DOHH2 (cell line): ENCODE results near the gene COPS4.

Source experiments
- H3F3A ChIP-seq: fragments of 200-600 bp; sonication (generic), shearing (Covaris generic); 2 replicates; pipeline ENCODE4 v1.6.0; 2016; ENCODE audit warnings: antibody characterized with exemption, mild to moderate bottlenecking; ENCODE audit not compliant: control insufficient read depth, insufficient read depth
- H3K27ac ChIP-seq: fragments of 200-600 bp; sonication (generic); 2 replicates; pipeline ENCODE4 v1.5.1; 2014; ENCODE audit warnings: low read depth, mild to moderate bottlenecking, low read length, moderate library complexity
- H3K27me3 ChIP-seq: fragments of 200-600 bp; sonication (generic); 2 replicates; pipeline ENCODE4 v1.6.1; 2014; ENCODE audit warnings: mild to moderate bottlenecking, low read length, mixed read lengths; ENCODE audit not compliant: control insufficient read depth
- H3K36me3 ChIP-seq: fragments of 200-600 bp; sonication (generic); 2 replicates; pipeline ENCODE4 v1.6.1; 2014; ENCODE audit warnings: mild to moderate bottlenecking, low read length, moderate library complexity, mixed read lengths; ENCODE audit not compliant: control insufficient read depth
- H3K4me1 ChIP-seq: fragments of 200-600 bp; sonication (generic); 2 replicates; pipeline ENCODE4 v1.6.1; 2014; ENCODE audit warnings: mild to moderate bottlenecking, low read length, mixed read lengths; ENCODE audit not compliant: control insufficient read depth
- H3K4me2 ChIP-seq: fragments of 200-600 bp; sonication (generic); 2 replicates; pipeline ENCODE4 v1.6.0; 2014; ENCODE audit warnings: mild to moderate bottlenecking, low read length, moderate library complexity
- H3K4me3 ChIP-seq: fragments of 200-600 bp; sonication (generic); 2 replicates; pipeline ENCODE4 v1.5.1; 2014; ENCODE audit warnings: mild to moderate bottlenecking, low read length, mixed read lengths
- H3K79me2 ChIP-seq: fragments of 200-600 bp; sonication (generic); 2 replicates; pipeline ENCODE4 v1.6.1; 2014; ENCODE audit warnings: mild to moderate bottlenecking, low read length, mixed read lengths; ENCODE audit not compliant: control insufficient read depth
- H3K9me2 ChIP-seq: fragments of 200-600 bp; sonication (generic); replicated peaks from 2 replicates; pipeline ENCODE4 v1.6.1; 2014; ENCODE audit warnings: mild to moderate bottlenecking, low read length, mixed read lengths; ENCODE audit not compliant: control insufficient read depth
- H3K9me3 ChIP-seq: fragments of 200-600 bp; sonication (generic); 2 replicates; pipeline ENCODE4 v1.6.1; 2014; ENCODE audit warnings: antibody characterized with exemption, low read length, mixed read lengths; ENCODE audit not compliant: control insufficient read depth, insufficient read depth
- H4K20me1 ChIP-seq: fragments of 200-600 bp; sonication (generic); 2 replicates; pipeline ENCODE4 v1.6.0; 2014; ENCODE audit warnings: low read depth, mild to moderate bottlenecking, antibody characterized with exemption, low read length, moderate library complexity; ENCODE audit not compliant: control insufficient read depth, insufficient read depth
- EZH2phosphoT487 ChIP-seq: fragments of 200-600 bp; sonication (generic); IDR thresholded peaks from 2 replicates; pipeline ENCODE4 v1.6.1; 2017; ENCODE audit warnings: borderline replicate concordance, mild to moderate bottlenecking, antibody characterized with exemption, low read length, moderate library complexity, mixed read lengths
- TF ChIP-seq, protein P1 (sequence below): fragments of 200-600 bp; sonication (generic); IDR thresholded peaks from one replicate; pipeline ENCODE4 v1.5.1; 2014; ENCODE audit warnings: antibody characterized with exemption, mild to moderate bottlenecking, low read depth, low read length; ENCODE audit not compliant: poor library complexity, severe bottlenecking

COPS4 gene

DNA sequence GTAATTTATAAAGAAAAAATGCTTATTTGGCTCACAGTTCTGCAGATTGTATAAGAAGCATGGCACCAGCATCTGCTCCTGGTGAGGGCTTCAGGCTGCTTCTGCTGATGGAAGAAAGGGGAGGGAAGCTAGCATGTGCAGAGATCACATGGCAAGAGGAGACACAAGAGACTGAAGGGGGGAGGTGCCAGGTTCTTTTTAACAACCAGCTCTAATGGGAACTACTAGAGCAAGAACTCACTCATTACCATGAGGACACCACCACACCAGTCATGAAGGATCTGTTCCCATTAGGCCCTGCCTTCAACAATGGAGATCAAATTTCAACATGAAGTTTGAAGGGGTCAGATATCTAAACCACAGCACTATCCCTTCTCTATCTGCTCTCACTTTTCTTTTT is 9.4 kb upstream of the COPS4 start:
- Histone ChIP-seq H3K4me2 (peak overlapping the region; percentile 59), H3K4me1 (peaks cover 32% of the 10 kb centered on the region), H3K4me3 (peak overlapping the region; percentile 63), H3K79me2 (no peaks in the 10 kb centered on the region), H3K9me3 (peaks cover 13% of the 10 kb centered on the region; the same call in 1 of the 2 replicates), H3K36me3 (no peaks in the 10 kb centered on the region), H3K9me2 (no peaks in the 10 kb centered on the region), H3F3A (peaks cover 8% of the 10 kb centered on the region), H3K27ac (peak overlapping the region; percentile 80), H4K20me1 (no peaks in the 10 kb centered on the region), H3K27me3 (no peaks in the 10 kb centered on the region)
- TF ChIP-seq, protein P1, sequence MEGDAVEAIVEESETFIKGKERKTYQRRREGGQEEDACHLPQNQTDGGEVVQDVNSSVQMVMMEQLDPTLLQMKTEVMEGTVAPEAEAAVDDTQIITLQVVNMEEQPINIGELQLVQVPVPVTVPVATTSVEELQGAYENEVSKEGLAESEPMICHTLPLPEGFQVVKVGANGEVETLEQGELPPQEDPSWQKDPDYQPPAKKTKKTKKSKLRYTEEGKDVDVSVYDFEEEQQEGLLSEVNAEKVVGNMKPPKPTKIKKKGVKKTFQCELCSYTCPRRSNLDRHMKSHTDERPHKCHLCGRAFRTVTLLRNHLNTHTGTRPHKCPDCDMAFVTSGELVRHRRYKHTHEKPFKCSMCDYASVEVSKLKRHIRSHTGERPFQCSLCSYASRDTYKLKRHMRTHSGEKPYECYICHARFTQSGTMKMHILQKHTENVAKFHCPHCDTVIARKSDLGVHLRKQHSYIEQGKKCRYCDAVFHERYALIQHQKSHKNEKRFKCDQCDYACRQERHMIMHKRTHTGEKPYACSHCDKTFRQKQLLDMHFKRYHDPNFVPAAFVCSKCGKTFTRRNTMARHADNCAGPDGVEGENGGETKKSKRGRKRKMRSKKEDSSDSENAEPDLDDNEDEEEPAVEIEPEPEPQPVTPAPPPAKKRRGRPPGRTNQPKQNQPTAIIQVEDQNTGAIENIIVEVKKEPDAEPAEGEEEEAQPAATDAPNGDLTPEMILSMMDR = no peak
- TF ChIP-seq EZH2phosphoT487 = no peak

DNA sequence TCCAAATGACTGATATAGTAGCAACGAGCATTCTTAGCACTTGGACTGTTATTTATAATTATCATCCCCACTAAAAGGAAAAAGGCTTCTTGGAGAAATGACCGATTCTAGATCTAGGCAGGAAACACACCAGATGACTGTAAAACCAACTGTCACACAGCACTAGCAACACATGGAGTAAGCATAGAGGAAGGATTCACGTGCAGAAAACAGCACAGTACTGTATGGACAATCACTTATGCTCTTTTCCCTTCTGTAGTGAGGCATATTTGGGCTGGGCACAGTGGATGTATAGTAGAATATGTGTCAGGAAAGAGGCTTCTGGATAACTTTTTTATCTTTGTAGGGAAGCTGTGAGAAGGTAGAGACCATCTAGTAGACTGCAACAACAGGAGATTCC is 6.0 kb upstream of the COPS4 start:
- Histone ChIP-seq H4K20me1 (no peaks in the 10 kb centered on the region), H3K27ac (no peak overlapping the region), H3K4me1 (peaks cover 36% of the 10 kb centered on the region), H3F3A (peaks cover 8% of the 10 kb centered on the region), H3K4me2 (no peak overlapping the region), H3K36me3 (no peaks in the 10 kb centered on the region), H3K79me2 (no peaks in the 10 kb centered on the region), H3K4me3 (no peak overlapping the region), H3K9me3 (peaks cover 9% of the 10 kb centered on the region; the same call in 1 of the 2 replicates), H3K27me3 (no peaks in the 10 kb centered on the region), H3K9me2 (no peaks in the 10 kb centered on the region)
- TF ChIP-seq, protein P1 = no peak
- no peak for TF ChIP-seq EZH2phosphoT487

DNA sequence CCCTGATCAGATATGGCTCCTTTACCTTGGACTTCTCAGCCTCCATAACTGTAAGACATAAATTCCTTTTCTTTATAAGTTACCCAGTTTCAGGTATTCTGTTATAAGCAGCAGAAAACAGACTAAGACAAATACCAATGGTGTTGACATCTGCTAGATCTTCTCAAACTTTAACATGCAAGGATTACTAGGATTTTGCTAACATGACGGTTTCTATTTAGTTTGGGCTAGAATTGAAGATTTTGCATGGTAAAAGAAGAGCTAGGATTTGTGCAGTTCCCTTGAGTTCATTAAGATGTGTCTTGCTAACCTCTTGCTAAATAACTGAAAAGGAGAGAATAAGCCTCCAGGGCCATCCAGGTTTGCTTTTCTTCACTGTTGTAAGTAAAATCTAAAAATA is 5.3 kb upstream of the COPS4 start:
- H3F3A ChIP-seq = peaks cover 9% of the 10 kb centered on the region
- H3K9me3 ChIP-seq = peaks cover 5% of the 10 kb centered on the region; the same call in 1 of the 2 replicates
- H3K27me3 ChIP-seq = no peaks in the 10 kb centered on the region
- no peaks in the 10 kb centered on the region for H4K20me1 ChIP-seq
- H3K4me2 ChIP-seq = no peak overlapping the region
- H3K4me1 ChIP-seq = peaks cover 36% of the 10 kb centered on the region
- TF ChIP-seq, protein P1 = no peak
- TF ChIP-seq EZH2phosphoT487 = no peak
- no peaks in the 10 kb centered on the region for H3K36me3 ChIP-seq
- no peaks in the 10 kb centered on the region for H3K79me2 ChIP-seq
- H3K9me2 ChIP-seq = no peaks in the 10 kb centered on the region
- H3K27ac ChIP-seq = no peak overlapping the region
- H3K4me3 ChIP-seq = no peak overlapping the region
